ENCODE results near the gene XPNPEP1.

- TF ChIP-seq CTCF (IDR thresholded peaks at IDR 0.05) (no peak), POLR2A (IDR thresholded peaks at IDR 0.05) (no peak)
Observed at GRCh38 chr10:109964318-109964717, 41.0 kb upstream of the XPNPEP1 start.
